H1 (cell line): ENCODE measurements around the gene KIDINS220. TPM values are rescaled to one million over a fixed set of nuclear protein-coding genes. Genes with fewer than 3 reads are reported as not detected.
A peak's percentile ranks its signal among the peaks of the same experiment; 100 is the strongest.

Experiments used
- KDM1A ChIP-seq: fragments of 200-600, 300-600 bp; sonication (generic); IDR thresholded peaks from 2 replicates; pipeline ENCODE4 v1.7.1; 2016; ENCODE audit warnings: mild to moderate bottlenecking, low read length, borderline replicate concordance
- KDM4A ChIP-seq: IDR thresholded peaks from one replicate; pipeline ENCODE4 v1.7.1; 2012; ENCODE audit warnings: low read depth, mild to moderate bottlenecking, moderate library complexity, low read length, inconsistent platforms; ENCODE audit not compliant: severe bottlenecking
- NRF1 ChIP-seq: IDR thresholded peaks from 2 replicates; pipeline ENCODE4 v1.6.1; 2011; ENCODE audit warnings: mild to moderate bottlenecking, low read depth, low read length, improper control_type of control experiment
- TEAD4 ChIP-seq: IDR thresholded peaks from 2 replicates; pipeline ENCODE4 v1.6.1; 2012; ENCODE audit warnings: low read depth, low read length, inconsistent platforms, mixed read lengths
- polyA plus RNA-seq, 7 experiments: library from polyadenylated mRNA; depleted of rRNA in 3 of 7; stranded (reverse) in 5 of 7; unstranded in 2 of 7; fragments of >200 nt in 5 of 7; fragments of 200-250 nt in 2 of 7; gene quantifications; 1 replicate in 5 of 7; 2 replicates in 1 of 7; 4 replicates in 1 of 7; pipeline versions ENCODE4 v1.2.1 to v1.2.3, GENCODE V29; 2011 to 2013; ENCODE audit warnings: missing spikeins in 2 of 7, mixed read lengths in 2 of 7
- total RNA-seq: library from RNA; stranded (reverse); fragmentation: NEBNext Ultra II Directional; extraction: Animal tissue kit (Norgen Biotek cat#: 25700); gene quantifications from 2 replicates; pipeline ENCODE4 v1.2.1, GENCODE V29; 2021

The KIDINS220 gene
- total and polyA plus RNA-seq, 2 of the 8 experiments (the other 6 are each of a cell fraction or from before 2014, with no cell fraction given): 21.2 to 27.1 TPM

DNA sequence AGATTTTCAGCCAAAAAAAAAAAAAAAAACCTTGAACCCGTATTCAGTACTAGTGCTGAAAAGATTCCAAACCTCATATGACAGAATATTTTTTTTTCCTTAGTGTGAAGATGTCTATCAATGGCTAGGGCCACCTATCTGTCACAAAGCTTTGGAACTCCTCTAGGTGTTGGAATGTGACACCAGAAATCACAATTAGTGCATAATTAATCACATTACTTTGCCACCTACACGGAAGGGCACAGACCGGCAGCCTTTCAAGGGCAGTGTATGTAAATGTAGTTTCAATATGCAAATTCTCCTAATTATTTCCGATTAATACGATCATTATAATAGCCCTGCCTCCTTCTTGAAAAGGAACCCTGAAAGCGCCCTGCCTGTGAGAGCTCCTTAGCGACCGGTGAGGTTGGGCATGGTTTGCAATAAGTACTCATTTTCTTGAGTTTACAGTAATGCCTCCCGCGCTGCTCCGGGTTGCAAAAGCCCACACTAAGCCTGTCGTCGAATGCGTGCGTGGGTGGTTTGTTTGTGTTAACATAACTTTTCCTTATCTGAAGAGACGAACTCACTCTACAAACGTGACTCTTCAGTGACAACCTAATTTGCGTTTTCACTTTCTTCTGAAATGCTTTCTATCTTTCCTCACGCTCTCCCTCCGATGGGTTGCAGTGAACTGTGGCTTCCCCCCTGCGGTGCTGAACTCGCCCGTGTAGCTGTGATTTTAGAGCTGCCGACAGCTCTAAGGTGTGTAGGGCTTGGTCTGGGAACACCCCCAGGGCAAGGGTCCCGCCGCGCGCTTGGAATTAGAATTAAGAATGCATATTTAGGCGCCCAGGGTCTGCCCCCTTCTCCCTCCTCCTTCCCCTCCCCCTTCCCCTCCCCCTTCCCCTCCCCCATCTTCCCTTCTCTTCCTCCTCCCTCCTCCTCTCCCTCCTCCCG is 156.3 kb downstream of the KIDINS220 start (continued):
- TF ChIP-seq NRF1 (no peak), KDM4A (peak; percentile 38), KDM1A (peak; percentile 84; the same call in 1 of the 2 replicates), TEAD4 (0 out of 2 replicates have a peak, but pooled peaks have one; percentile 13)
